HG03460 (cell line): ENCODE measurements around the gene FKBP9.

ENCODE experiments used
- ATAC-seq: cut with Tn5 transposase; IDR thresholded peaks from one replicate; pipeline ENCODE4 v1.9.1; 2021; ENCODE audit not compliant: unreplicated experiment

The FKBP9 gene

GRCh38 chr7:33054261-33054964, 97.2 kb downstream of the FKBP9 start:
- ATAC-seq = no peak

DNA sequence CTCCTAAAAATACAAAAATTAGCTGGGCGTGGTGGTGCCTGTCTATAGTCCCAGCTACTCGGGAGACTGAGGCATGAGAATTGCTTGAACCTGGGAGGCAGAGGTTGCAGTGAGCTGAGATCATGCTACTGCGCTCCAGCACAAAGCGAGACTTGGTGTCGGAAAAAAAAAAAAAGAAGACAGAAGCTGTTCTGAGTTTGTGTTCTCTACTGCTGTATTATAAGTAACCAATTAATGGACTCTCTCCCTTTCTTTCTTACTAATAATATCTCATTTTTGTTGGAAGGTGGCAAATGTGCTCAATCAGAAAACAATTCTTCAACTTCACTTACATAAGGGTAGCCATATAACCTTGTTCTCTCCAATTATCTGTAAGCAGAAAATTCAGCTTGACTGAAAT, 97.9 kb downstream of the FKBP9 start:
- no peak for ATAC-seq
